GM21825 (cell line): ENCODE data around the gene GAGE1.
"Not testable (repeated sequence)": the region's sequence is repeated elsewhere in the genome, so short reads cannot be mapped to it uniquely, and the experiment has no call there.

Experiments
- ATAC-seq: cut with Tn5 transposase; IDR thresholded peaks from one replicate; pipeline ENCODE4 v1.9.1; 2021; ENCODE audit warnings: mild to moderate bottlenecking, moderate library complexity; ENCODE audit not compliant: unreplicated experiment

Gene GAGE1, protein sequence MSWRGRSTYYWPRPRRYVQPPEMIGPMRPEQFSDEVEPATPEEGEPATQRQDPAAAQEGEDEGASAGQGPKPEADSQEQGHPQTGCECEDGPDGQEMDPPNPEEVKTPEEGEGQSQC

DNA sequence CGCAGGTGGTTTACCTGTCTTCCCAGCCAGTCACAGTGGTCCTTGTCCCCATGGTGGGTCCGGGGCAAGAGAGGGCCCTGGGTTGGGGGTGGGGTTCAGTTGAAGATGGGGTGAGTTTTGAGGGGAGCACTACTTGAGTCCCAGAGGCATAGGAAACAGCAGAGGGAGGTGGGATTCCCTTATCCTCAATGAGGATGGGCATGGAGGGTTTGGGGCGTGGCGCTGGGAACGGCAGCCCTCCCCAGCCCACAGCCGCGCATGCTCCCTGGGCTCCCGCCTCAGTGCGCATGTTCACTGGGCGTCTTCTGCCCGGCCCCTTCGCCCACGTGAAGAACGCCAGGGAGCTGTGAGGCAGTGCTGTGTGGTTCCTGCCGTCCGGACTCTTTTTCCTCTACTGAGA, at the start of gene GAGE1:
TSS of gene GAGE1 (plus strand) at position 301 of the 400 bp plus-strand sequence. CDS start 1,155 bp downstream, outside the sequence.
- ATAC-seq = not testable (repeated sequence)

DNA sequence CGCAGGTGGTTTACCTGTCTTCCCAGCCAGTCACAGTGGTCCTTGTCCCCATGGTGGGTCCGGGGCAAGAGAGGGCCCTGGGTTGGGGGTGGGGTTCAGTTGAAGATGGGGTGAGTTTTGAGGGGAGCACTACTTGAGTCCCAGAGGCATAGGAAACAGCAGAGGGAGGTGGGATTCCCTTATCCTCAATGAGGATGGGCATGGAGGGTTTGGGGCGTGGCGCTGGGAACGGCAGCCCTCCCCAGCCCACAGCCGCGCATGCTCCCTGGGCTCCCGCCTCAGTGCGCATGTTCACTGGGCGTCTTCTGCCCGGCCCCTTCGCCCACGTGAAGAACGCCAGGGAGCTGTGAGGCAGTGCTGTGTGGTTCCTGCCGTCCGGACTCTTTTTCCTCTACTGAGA, 47.8 kb upstream of the GAGE1 start, which contains the start of gene GAGE12E:
TSS of gene GAGE12E (plus strand) at position 301 of the 400 bp plus-strand sequence. CDS start 1,155 bp downstream, outside the sequence.
- not testable (repeated sequence) for ATAC-seq

DNA sequence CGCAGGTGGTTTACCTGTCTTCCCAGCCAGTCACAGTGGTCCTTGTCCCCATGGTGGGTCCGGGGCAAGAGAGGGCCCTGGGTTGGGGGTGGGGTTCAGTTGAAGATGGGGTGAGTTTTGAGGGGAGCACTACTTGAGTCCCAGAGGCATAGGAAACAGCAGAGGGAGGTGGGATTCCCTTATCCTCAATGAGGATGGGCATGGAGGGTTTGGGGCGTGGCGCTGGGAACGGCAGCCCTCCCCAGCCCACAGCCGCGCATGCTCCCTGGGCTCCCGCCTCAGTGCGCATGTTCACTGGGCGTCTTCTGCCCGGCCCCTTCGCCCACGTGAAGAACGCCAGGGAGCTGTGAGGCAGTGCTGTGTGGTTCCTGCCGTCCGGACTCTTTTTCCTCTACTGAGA, 38.3 kb upstream of the GAGE1 start, which contains the start of gene GAGE12F:
TSS of gene GAGE12F (plus strand) at position 301 of the 400 bp plus-strand sequence. CDS start 1,155 bp downstream, outside the sequence.
- not testable (repeated sequence) for ATAC-seq

DNA sequence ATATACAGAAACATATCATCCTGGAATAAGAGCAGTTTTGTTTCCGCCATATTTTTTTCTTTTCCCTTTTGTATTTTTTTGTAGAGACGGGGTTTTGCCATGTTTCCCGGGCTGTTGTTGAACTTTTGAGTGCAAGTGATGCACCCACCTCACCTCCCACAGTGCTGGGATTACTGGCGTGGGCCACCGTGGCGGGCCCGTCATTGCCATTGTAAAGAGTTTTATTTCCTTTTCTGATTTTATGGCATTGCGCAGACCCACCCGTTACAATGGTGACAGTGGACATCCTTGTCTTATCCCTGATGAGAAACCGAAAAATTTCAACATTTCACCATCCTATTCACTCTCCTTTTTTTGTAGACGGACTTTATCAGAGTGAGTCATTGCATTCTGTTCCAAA, 30.1 kb upstream of the GAGE1 start:
- ATAC-seq = not testable (repeated sequence)

DNA sequence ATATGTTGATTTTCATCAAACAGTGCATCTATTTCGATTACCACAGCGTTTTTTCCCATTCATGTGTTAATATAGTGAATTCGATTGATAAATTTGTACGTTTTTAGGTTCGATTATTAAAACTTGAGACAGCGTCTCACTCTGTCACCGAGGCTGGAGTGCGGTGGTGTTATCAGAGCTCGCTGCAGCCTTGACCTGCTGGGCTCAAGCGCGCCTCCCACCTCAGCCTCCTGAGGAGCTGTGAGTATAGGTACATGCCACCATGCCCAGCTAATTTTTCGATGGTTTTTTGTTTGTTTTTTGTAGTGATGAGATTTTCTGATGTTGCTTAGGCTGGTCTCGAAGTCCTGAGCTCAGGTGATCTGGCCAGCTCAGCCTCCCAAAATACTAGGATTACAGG, 29.7 kb upstream of the GAGE1 start:
- not testable (repeated sequence) for ATAC-seq

DNA sequence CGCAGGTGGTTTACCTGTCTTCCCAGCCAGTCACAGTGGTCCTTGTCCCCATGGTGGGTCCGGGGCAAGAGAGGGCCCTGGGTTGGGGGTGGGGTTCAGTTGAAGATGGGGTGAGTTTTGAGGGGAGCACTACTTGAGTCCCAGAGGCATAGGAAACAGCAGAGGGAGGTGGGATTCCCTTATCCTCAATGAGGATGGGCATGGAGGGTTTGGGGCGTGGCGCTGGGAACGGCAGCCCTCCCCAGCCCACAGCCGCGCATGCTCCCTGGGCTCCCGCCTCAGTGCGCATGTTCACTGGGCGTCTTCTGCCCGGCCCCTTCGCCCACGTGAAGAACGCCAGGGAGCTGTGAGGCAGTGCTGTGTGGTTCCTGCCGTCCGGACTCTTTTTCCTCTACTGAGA, 28.7 kb upstream of the GAGE1 start, which contains the start of gene GAGE12G:
TSS of gene GAGE12G (plus strand) at position 301 of the 400 bp plus-strand sequence. CDS start 1,155 bp downstream, outside the sequence.
- ATAC-seq = not testable (repeated sequence)

DNA sequence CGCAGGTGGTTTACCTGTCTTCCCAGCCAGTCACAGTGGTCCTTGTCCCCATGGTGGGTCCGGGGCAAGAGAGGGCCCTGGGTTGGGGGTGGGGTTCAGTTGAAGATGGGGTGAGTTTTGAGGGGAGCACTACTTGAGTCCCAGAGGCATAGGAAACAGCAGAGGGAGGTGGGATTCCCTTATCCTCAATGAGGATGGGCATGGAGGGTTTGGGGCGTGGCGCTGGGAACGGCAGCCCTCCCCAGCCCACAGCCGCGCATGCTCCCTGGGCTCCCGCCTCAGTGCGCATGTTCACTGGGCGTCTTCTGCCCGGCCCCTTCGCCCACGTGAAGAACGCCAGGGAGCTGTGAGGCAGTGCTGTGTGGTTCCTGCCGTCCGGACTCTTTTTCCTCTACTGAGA, 19.2 kb upstream of the GAGE1 start, which contains the start of gene GAGE12H:
TSS of gene GAGE12H (plus strand) at position 301 of the 400 bp plus-strand sequence. CDS start 1,155 bp downstream, outside the sequence.
- not testable (repeated sequence) for ATAC-seq

DNA sequence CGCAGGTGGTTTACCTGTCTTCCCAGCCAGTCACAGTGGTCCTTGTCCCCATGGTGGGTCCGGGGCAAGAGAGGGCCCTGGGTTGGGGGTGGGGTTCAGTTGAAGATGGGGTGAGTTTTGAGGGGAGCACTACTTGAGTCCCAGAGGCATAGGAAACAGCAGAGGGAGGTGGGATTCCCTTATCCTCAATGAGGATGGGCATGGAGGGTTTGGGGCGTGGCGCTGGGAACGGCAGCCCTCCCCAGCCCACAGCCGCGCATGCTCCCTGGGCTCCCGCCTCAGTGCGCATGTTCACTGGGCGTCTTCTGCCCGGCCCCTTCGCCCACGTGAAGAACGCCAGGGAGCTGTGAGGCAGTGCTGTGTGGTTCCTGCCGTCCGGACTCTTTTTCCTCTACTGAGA, 9.6 kb upstream of the GAGE1 start, which contains the start of gene GAGE2A:
TSS of gene GAGE2A (plus strand) at position 301 of the 400 bp plus-strand sequence. CDS start 1,155 bp downstream, outside the sequence.
- ATAC-seq = not testable (repeated sequence)

DNA sequence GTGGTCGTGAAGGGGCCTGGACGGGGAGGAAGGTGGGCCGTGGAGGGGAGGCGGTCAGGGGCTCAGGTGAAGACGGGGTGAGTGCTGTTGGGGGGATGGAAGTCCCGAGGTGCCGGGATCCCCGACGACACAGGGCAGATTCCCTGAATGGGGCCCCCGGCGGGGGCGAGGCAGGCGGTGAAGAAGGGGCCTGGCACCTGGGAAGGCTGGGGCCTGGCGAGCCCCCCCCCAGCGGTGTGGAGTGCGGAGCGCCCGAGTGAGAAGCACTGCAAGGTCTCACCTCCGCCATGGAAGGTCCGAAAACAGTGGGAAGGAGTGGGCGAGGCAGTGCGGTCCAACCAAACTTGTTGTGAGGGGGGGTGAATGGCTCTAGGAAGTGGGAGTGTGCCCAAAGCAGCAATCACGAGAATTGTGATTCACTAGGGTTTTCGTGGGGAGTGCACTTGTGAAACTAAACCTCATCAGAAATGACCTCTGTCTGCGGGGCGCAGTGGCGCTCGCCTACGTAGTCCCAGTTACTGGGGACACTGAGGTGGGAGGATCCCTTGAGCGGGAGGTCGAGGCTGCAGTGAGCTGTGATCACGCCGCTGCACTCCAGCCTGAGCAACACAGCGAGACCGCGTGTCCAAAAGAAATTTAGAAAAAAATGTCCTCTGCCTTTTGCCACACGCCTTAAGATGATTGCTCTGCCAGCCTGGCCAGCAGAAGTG, 8.9 kb upstream of the GAGE1 start:
- not testable (repeated sequence) for ATAC-seq

DNA sequence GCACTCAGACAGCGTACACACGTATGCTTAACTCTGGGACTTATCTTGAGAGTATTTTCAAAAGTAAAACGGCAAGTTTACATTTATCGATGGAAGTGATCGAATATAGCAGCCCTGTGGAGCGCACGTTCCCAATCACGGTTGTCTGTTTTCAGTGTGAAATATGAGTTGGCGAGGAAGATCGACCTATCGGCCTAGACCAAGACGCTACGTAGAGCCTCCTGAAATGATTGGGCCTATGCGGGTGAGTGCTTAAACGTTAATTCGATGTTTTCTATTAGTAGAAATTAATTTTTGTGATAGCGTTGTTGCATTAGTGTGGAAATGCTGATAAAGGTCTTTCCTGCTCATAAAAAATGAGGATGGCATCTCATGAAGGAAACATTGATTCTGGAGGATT, 8.3 kb upstream of the GAGE1 start:
- not testable (repeated sequence) for ATAC-seq

DNA sequence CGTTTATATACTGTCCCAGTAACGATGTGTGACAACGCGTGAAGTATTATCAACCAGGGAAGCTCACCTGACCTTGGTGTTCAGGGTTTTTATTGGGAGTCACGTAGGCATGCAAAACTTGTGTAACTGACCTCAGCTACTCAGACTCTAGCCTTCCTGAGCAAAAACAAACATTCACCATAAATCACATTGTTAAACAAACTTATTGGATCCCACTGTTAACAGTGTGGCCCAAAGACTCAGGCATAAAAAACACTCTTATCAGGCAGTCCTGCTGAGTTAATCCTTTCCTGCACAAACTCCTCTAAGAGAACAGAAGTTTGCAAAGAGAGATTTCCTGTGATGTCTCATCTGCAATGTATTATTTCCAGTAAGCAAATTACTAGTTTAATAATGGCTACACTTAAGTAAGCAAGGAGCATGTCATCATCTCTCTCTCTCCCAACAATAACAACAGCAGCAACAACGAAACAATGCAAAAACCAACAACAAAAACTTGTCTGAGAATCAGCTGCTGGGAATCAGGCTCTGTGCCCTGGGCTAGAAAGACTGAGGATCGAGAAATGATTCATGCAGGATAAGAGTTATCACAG, 12.0 kb downstream of the GAGE1 start:
- ATAC-seq = no peak

DNA sequence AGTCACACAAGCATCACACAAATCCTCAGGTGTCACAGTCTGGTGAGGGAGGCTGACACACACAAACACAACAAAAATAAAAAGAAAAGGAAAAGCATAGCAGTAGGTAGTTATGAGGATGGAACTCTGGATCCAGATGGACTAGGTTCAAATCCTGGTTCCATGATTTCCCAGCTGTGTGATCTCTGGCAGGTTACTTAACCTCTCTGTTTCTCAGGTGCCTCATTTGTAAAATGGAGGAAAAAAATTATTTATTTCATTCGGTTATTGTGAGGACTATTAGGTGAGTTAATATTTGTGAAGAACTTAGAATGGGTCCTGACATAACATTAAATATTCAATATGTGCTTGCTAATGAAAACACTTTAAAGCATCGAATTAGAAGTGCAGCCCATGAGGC, 19.8 kb downstream of the GAGE1 start:
- ATAC-seq = no peak

DNA sequence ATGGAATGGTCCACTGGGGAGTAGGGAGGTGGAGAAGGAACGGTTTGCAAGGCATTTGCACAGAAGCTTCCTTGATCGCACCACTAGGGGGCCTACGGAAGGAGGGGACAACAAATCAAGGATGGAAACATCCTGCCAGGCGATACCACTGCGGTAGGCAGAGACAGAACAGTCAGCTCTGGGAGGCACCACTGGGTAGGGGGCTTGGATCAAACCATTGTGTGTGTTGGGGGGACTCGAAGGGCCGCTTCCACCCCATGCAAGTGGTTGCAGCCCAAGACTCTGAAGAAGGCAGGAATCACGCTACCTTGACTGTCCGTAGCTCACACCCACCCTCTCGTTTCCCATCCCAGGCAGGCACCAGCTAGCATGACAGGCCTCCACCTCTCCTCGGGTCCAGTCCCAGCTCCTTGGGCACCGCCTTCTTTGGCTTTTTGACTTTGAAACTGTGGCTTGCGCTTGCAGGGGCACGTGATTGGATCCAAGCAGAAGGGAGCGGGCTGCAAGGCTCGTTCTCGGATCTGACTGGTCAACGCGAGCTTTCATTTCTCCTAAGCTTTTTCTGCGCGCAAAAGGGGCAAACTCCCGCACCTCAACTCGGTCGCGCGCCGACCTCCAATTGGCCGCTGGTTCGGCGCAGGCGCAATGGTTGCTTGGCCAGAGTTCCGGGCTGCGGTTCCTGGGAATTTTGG, 28.4 kb downstream of the GAGE1 start:
- ATAC-seq = no peak

DNA sequence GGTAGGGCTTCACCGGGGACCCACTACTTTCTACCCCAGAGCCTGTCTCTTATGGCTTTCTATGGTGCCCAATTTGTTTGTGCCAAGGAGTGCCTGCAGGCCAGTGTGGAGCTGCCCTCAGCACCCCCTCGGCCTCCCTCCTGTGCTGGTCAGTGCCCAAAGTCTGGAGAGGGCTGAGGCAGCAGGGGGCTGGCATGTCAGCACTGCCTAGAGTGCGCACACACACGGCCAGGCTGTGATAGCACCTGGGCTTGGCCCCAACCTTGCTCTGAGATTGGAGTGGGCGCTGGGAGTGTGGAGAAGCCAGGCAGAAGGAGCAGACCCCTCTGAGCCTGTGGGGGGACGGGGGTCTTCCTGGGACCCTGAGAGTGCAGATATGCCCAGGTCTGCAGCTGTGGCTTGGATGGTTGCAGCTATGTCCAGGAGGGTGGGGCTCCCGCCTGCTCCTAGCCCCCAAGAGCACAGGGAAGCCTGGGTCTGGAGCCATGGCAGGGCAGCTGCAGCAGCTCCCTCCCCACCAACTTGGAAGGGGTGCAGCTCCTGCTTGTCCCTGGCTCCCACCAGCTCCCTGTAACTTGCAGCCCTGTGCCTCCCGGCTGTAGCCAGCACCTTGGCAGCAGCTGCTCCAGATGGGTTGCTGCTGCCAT, 46.3 kb downstream of the GAGE1 start:
- ATAC-seq = no peak

DNA sequence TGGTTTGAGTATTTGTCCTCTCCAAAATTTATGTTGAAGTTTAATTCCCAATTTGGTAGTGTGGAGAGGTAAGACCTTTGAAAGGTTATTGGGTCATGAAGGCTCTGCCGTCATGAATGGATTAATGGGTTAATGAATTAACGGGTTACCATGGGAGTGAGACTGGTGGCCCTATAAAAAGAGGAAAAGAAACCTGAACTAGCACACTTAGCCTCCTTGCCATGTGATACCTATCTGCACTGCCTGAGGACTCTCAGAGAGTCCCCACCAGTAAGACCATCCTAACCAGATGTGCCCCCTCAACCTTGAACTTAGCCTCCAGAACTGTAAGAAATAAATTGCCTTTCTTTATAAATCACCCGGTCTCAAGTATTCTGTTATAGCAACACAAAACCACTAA, 57.7 kb downstream of the GAGE1 start:
- ATAC-seq = no peak
